ENCODE measurements around the gene CASP10. TPM values are rescaled to one million over a fixed set of nuclear protein-coding genes. Genes with fewer than 3 reads are reported as not detected.

Gene CASP10
- polyA plus RNA-seq, 1 of the 3 experiments (the other 2 are of a cell fraction), result 0.12 TPM

DNA sequence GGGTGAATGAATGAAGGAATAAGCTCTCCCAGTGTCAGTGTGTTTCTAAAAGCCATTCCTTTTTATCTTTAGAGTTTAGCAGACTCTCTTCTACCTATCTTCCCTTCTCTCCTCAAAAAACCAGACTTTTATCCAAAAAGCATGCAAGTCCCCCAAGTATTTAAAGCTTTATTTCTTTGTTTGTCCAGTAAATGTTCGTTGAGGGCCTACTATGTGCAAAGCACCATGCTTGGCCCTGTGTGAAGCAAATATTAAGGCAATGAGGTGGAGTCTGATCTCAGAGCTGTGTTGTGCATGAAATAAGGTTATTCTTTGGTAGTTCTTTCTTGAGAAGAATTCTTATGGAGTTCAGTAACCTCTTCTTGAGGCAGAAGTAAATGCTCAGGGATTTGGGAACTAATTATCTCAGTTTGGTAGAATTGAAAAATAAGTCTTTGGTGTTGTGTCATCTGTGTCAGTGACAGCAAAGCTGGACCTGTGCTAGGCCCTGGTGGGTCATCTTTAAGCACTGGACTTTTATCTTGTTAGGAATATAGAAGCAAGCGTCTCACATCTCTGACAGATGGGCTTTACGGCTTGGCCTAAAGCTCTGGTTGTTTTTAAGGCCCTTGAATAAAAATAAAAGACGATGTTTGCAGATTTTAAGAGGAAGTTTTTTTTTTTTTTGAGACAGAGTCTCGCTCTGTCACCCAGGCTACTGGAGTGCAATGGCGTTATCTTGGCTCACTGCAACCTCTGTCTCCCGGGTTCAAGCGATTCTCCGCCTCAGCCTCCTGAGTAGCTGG lies 28.1 kb upstream of the CASP10 start:
- H3K4me3 ChIP-seq (ENCODE audit: low read depth in 2 of 2, low read length in 1 of 2), result no peak overlapping the region
- H3K4me2 ChIP-seq, result no peak overlapping the region
- no peaks in the 10 kb centered on the region for H3K9me3 ChIP-seq
- H3K27ac ChIP-seq (ENCODE audit: low read depth in 2 of 2, low read length in 1 of 2), result no peak overlapping the region
- ChIA-PET CTCF (interaction anchor here (0.9 to 2.8 kb wide), 4 partner anchors 23 to 253 kb away, joined by 3 to 9 read pairs (median 4); no protein-coding TSS in a partner anchor), POLR2A (no interaction called here)
- no peak overlapping the region for H3K9ac ChIP-seq
- no peak overlapping the region for H2AFZ ChIP-seq (ENCODE audit: low read depth)
- H3K79me2 ChIP-seq (ENCODE audit: insufficient read depth), result peaks cover 52% of the 10 kb centered on the region; the same call in 1 of the 2 replicates
- H3K27me3 ChIP-seq (ENCODE audit: insufficient read depth), result no peaks in the 10 kb centered on the region
- peaks cover 5 to 32% of the 10 kb centered on the region in 2 experiments; a peak in 3 of 4 replicates for H3K4me1 ChIP-seq (ENCODE audit: control insufficient read depth in 1 of 2, insufficient read depth in 2 of 2, low read depth in 1 of 2, low read length in 1 of 2)
- DNase-seq, result no peak
- peaks cover 0 to 35% of the 10 kb centered on the region in 2 experiments for H3K36me3 ChIP-seq (replicated peaks in 1 of 2; ENCODE audit: control insufficient read depth in 1 of 2, insufficient read depth in 2 of 2, low read length in 1 of 2)
- peaks cover 36% of the 10 kb centered on the region for H3F3A ChIP-seq (replicated peaks; ENCODE audit: insufficient read depth)
- H4K20me1 ChIP-seq (ENCODE audit: insufficient read depth), result no peaks in the 10 kb centered on the region
- WGBS (ENCODE audit: low lambda C conversion rate), result 82% methylated on average over 9 of the region's 9 CpGs
- no peak for TF ChIP-seq TCF12 (IDR thresholded peaks at IDR 0.05)
- H3K9me2 ChIP-seq, result no peaks in the 10 kb centered on the region

DNA sequence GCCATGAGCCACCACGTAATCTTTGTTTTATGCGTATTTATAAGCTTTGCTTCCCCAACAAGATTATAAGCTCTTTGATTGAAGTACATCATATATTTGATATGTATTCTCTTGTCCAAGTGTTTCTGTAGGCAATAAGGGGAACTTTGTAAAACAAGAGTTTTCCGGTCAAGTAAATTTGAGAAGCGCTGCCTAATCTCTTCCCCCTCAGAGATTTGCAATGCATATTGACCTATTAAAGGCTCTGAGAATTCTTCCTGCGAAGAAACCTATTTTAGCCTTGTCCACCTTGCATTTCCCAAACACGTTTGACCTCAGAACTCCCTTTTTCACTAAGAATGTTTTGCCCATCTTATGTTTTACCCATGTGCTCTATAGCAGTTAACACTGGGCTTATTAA lies 26.9 kb upstream of the CASP10 start:
- no peak overlapping the region for H3K4me3 ChIP-seq (ENCODE audit: low read depth in 2 of 2, low read length in 1 of 2)
- H3K27ac ChIP-seq (ENCODE audit: low read depth in 2 of 2, low read length in 1 of 2), result no peak overlapping the region
- TF ChIP-seq FOXJ3 (CRISPR knock-in tag; IDR thresholded peaks at IDR 0.05) (no peak), FOXM1 (IDR thresholded peaks at IDR 0.05; ENCODE audit: low read depth) (no peak), YY1 (IDR thresholded peaks at IDR 0.05; ENCODE audit: low read depth) (no peak), EP300 (IDR thresholded peaks at IDR 0.05; ENCODE audit: borderline replicate concordance in 1 of 2, low read depth in 1 of 2, low read length in 1 of 2) (no peak), JUND (IDR thresholded peaks at IDR 0.05) (no peak), RFX5 (IDR thresholded peaks at IDR 0.05; ENCODE audit: low read length) (no peak), TEAD4 (IDR thresholded peaks at IDR 0.05; ENCODE audit: borderline replicate concordance, insufficient read depth) (no peak), FOSL2 (IDR thresholded peaks at IDR 0.05; ENCODE audit: borderline replicate concordance, low read depth) (no peak), EZH2phosphoT487 (IDR thresholded peaks at IDR 0.05; ENCODE audit: borderline replicate concordance, low read depth) (no peak), NFIC (IDR thresholded peaks at IDR 0.05; ENCODE audit: borderline replicate concordance) (no peak), RXRA (IDR thresholded peaks at IDR 0.05; ENCODE audit: borderline replicate concordance, low read depth) (no peak), CHD2 (IDR thresholded peaks at IDR 0.05; ENCODE audit: low read length, partially characterized antibody) (no peak), POLR2AphosphoS5 (IDR thresholded peaks at IDR 0.05; ENCODE audit: low read depth, low read length) (no peak)
- TF ChIP-seq, protein P1, sequence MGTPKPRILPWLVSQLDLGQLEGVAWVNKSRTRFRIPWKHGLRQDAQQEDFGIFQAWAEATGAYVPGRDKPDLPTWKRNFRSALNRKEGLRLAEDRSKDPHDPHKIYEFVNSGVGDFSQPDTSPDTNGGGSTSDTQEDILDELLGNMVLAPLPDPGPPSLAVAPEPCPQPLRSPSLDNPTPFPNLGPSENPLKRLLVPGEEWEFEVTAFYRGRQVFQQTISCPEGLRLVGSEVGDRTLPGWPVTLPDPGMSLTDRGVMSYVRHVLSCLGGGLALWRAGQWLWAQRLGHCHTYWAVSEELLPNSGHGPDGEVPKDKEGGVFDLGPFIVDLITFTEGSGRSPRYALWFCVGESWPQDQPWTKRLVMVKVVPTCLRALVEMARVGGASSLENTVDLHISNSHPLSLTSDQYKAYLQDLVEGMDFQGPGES (IDR thresholded peaks at IDR 0.05; ENCODE audit: low read depth, low read length), result no peak
- H3K9me3 ChIP-seq, result no peaks in the 10 kb centered on the region
- no peak overlapping the region for H2AFZ ChIP-seq (ENCODE audit: low read depth)
- peaks cover 7 to 36% of the 10 kb centered on the region in 2 experiments for H3K36me3 ChIP-seq (replicated peaks in 1 of 2; ENCODE audit: control insufficient read depth in 1 of 2, insufficient read depth in 2 of 2, low read length in 1 of 2)
- H3K27me3 ChIP-seq (ENCODE audit: insufficient read depth), result no peaks in the 10 kb centered on the region
- DNase-seq, result no peak
- H3K9ac ChIP-seq, result no peak overlapping the region
- ChIA-PET POLR2A (no interaction called here), CTCF (interaction anchor here (2.8 kb wide), 1 partner anchor 22 kb away, joined by 9 read pairs; no protein-coding TSS in a partner anchor)
- no peaks in the 10 kb centered on the region for H4K20me1 ChIP-seq (ENCODE audit: insufficient read depth)
- H3K9me2 ChIP-seq, result no peaks in the 10 kb centered on the region
- peaks cover 52% of the 10 kb centered on the region; the same call in 1 of the 2 replicates for H3K79me2 ChIP-seq (ENCODE audit: insufficient read depth)
- H3K4me1 ChIP-seq (ENCODE audit: control insufficient read depth in 1 of 2, insufficient read depth in 2 of 2, low read depth in 1 of 2, low read length in 1 of 2), result peaks cover 5 to 20% of the 10 kb centered on the region in 2 experiments; a peak in 3 of 4 replicates
- WGBS (ENCODE audit: low lambda C conversion rate), result 95% methylated on average over 6 of the region's 6 CpGs
- no peak overlapping the region for H3K4me2 ChIP-seq
- peaks cover 24% of the 10 kb centered on the region for H3F3A ChIP-seq (replicated peaks; ENCODE audit: insufficient read depth)

Data from SK-N-SH (cell line).